SJSA1 (cell line): Measurements from ENCODE around the gene CORO1A. TPM values are rescaled to one million over a fixed set of nuclear protein-coding genes. Genes with fewer than 3 reads are reported as not detected.
"Not testable (repeated sequence)": the region's sequence is repeated elsewhere in the genome, so short reads cannot be mapped to it uniquely, and the experiment has no call there.

Experiments
- DNase-seq, 2 experiments: peaks; one replicate each; pipeline ENCODE4 v3.0.0-alpha.2; 2015 to 2020; ENCODE audit warnings: low spot score in 2 of 2, low read depth in 1 of 2
- H3K27ac ChIP-seq: fragments of 250-450 bp; sonication (Bioruptor Pico); 2 replicates; pipeline ENCODE4 v1.5.1; 2020; ENCODE audit warnings: mild to moderate bottlenecking, moderate library complexity
- H3K27me3 ChIP-seq: fragments of 250-450 bp; sonication (Bioruptor Pico); replicated peaks from 2 replicates; pipeline ENCODE4 v1.5.1; 2020; ENCODE audit warnings: mild to moderate bottlenecking, moderate library complexity
- H3K36me3 ChIP-seq: fragments of 250-450 bp; sonication (Bioruptor Pico); 2 replicates; pipeline ENCODE4 v1.5.1; 2020; ENCODE audit warnings: mild to moderate bottlenecking
- H3K4me1 ChIP-seq: fragments of 250-450 bp; sonication (Bioruptor Pico); replicated peaks from 2 replicates; pipeline ENCODE4 v1.6.1; 2021; ENCODE audit warnings: mild to moderate bottlenecking
- H3K4me3 ChIP-seq: fragments of 250-450 bp; sonication (Bioruptor Pico); 2 replicates; pipeline ENCODE4 v1.5.1; 2020; ENCODE audit warnings: mild to moderate bottlenecking
- H3K9me3 ChIP-seq: fragments of 250-450 bp; sonication (Bioruptor Pico); replicated peaks from 2 replicates; pipeline ENCODE4 v1.5.1; 2020; ENCODE audit warnings: mild to moderate bottlenecking
- total RNA-seq: library from RNA; depleted of rRNA; stranded (reverse); fragments of >200 nt; shearing (Covaris generic); gene quantifications from 2 replicates; pipeline ENCODE4 v1.2.3, GENCODE V29; 2014

CORO1A gene
- total RNA-seq, 1 experiment from 2014 or later = 4.5 TPM

- H3K4me1 ChIP-seq = peaks cover 9% of the 10 kb centered on the region; the same call in 1 of the 2 replicates
- no peaks in the 10 kb centered on the region for H3K36me3 ChIP-seq
- H3K27ac ChIP-seq = no peak overlapping the region
- no peaks in the 10 kb centered on the region for H3K27me3 ChIP-seq
- no peak for DNase-seq
- peak overlapping the region; percentile 45; the same call in 1 of the 2 replicates for H3K4me3 ChIP-seq
- no peaks in the 10 kb centered on the region for H3K9me3 ChIP-seq
These were observed 891 bp downstream of the CORO1A start for GRCh38 chr16:30184096-30184890.

GRCh38 chr16:30184891-30185682 is 1.7 kb downstream of the CORO1A start:
- Histone ChIP-seq H3K9me3 (no peaks in the 10 kb centered on the region), H3K27ac (no peak overlapping the region), H3K36me3 (no peaks in the 10 kb centered on the region), H3K4me1 (peaks cover 9% of the 10 kb centered on the region; the same call in 1 of the 2 replicates), H3K27me3 (no peaks in the 10 kb centered on the region), H3K4me3 (no peak overlapping the region)
- no peak for DNase-seq

GRCh38 chr16:30185683-30186421 is 2.5 kb downstream of the CORO1A start:
- no peak overlapping the region for H3K27ac ChIP-seq
- H3K36me3 ChIP-seq = no peaks in the 10 kb centered on the region
- no peaks in the 10 kb centered on the region for H3K9me3 ChIP-seq
- no peak overlapping the region for H3K4me3 ChIP-seq
- H3K27me3 ChIP-seq = no peaks in the 10 kb centered on the region
- no peak for DNase-seq
- H3K4me1 ChIP-seq = peaks cover 9% of the 10 kb centered on the region; the same call in 1 of the 2 replicates

- DNase-seq = no peak
- no peaks in the 10 kb centered on the region for H3K27me3 ChIP-seq
- no peak overlapping the region for H3K4me3 ChIP-seq
- peaks cover 9% of the 10 kb centered on the region; the same call in 1 of the 2 replicates for H3K4me1 ChIP-seq
- H3K9me3 ChIP-seq = no peaks in the 10 kb centered on the region
- no peak overlapping the region for H3K27ac ChIP-seq
- no peaks in the 10 kb centered on the region for H3K36me3 ChIP-seq
These were observed 3.0 kb downstream of the CORO1A start for GRCh38 chr16:30186444-30186781.

GRCh38 chr16:30186782-30187555 is 3.6 kb downstream of the CORO1A start:
- no peak overlapping the region for H3K27ac ChIP-seq
- H3K9me3 ChIP-seq = no peaks in the 10 kb centered on the region
- DNase-seq = peak in 1 of 2 experiments; percentile 53
- no peaks in the 10 kb centered on the region for H3K36me3 ChIP-seq
- no peak overlapping the region for H3K4me3 ChIP-seq
- H3K4me1 ChIP-seq = peaks cover 9% of the 10 kb centered on the region; the same call in 1 of the 2 replicates
- no peaks in the 10 kb centered on the region for H3K27me3 ChIP-seq

GRCh38 chr16:30187556-30187865 is 4.1 kb downstream of the CORO1A start:
- no peak overlapping the region for H3K27ac ChIP-seq
- H3K4me3 ChIP-seq = no peak overlapping the region
- H3K27me3 ChIP-seq = no peaks in the 10 kb centered on the region
- peaks cover 9% of the 10 kb centered on the region; the same call in 1 of the 2 replicates for H3K4me1 ChIP-seq
- DNase-seq = no peak
- H3K9me3 ChIP-seq = no peaks in the 10 kb centered on the region
- H3K36me3 ChIP-seq = no peaks in the 10 kb centered on the region

- H3K4me3 ChIP-seq = no peak overlapping the region
- H3K27ac ChIP-seq = no peak overlapping the region
- no peak for DNase-seq
- no peaks in the 10 kb centered on the region for H3K27me3 ChIP-seq
- no peaks in the 10 kb centered on the region for H3K9me3 ChIP-seq
- no peaks in the 10 kb centered on the region for H3K36me3 ChIP-seq
- H3K4me1 ChIP-seq = peaks cover 9% of the 10 kb centered on the region; the same call in 1 of the 2 replicates
These were observed 4.7 kb downstream of the CORO1A start for GRCh38 chr16:30187971-30188561.

- not testable (repeated sequence) for H3K9me3 ChIP-seq, H3K4me3 ChIP-seq, DNase-seq, H3K36me3 ChIP-seq, H3K27me3 ChIP-seq, H3K27ac ChIP-seq, H3K4me1 ChIP-seq
These were observed 7.8 kb downstream of the CORO1A start for GRCh38 chr16:30191158-30191557.

GRCh38 chr16:30193098-30193497 is 9.7 kb downstream of the CORO1A start:
- not testable (repeated sequence) for DNase-seq, H3K36me3 ChIP-seq, H3K27ac ChIP-seq, H3K27me3 ChIP-seq, H3K4me3 ChIP-seq, H3K9me3 ChIP-seq, H3K4me1 ChIP-seq

- not testable (repeated sequence) for H3K9me3 ChIP-seq, H3K4me3 ChIP-seq, H3K4me1 ChIP-seq, DNase-seq, H3K27ac ChIP-seq, H3K36me3 ChIP-seq, H3K27me3 ChIP-seq
These were observed 10.2 kb downstream of the CORO1A start, which contains the start of the genes BOLA2B and SLX1A for GRCh38 chr16:30193615-30194014. BOLA2B (minus strand) TSS chr16:30193666; CDS start chr16:30193595, 71 bp downstream. SLX1A (plus strand) TSS chr16:30193875; CDS start chr16:30194085, 210 bp downstream.

GRCh38 chr16:30194172-30194925 is 10.9 kb downstream of the CORO1A start:
- not testable (repeated sequence) for H3K4me1 ChIP-seq, H3K4me3 ChIP-seq, H3K27ac ChIP-seq, H3K27me3 ChIP-seq, H3K36me3 ChIP-seq, DNase-seq, H3K9me3 ChIP-seq

- not testable (repeated sequence) for H3K36me3 ChIP-seq, H3K27ac ChIP-seq, H3K4me3 ChIP-seq, H3K27me3 ChIP-seq, H3K4me1 ChIP-seq, H3K9me3 ChIP-seq, DNase-seq
These were observed 13.6 kb downstream of the CORO1A start for GRCh38 chr16:30197001-30197400.
